Breast epithelium (tissue), 4 donors: Measurements from ENCODE around the gene PAPSS1. TPM values are rescaled to one million over a fixed set of nuclear protein-coding genes. Genes with fewer than 3 reads are reported as not detected.

ENCODE experiments used
- DNase-seq, 2 donors: peaks; one replicate each; pipeline ENCODE4 v3.0.0-alpha.2; 2019; ENCODE audit warnings: low spot score in 2 of 2
- H3K27ac ChIP-seq, 2 donors: fragments of 200-600 bp; sonication (generic) in 1 of 2; one replicate each; pipeline ENCODE4 v1.5.1; 2016 to 2019; ENCODE audit warnings: mild to moderate bottlenecking in 1 of 2
- H3K27me3 ChIP-seq, 2 donors: fragments of 200-600 bp; sonication (generic) in 1 of 2; one replicate each; pipeline versions ENCODE4 v1.5.1 to v1.6.0; 2017 to 2019; ENCODE audit warnings: control low read depth in 1 of 2, mild to moderate bottlenecking in 1 of 2
- H3K36me3 ChIP-seq: fragments of 200-600 bp; one replicate; pipeline ENCODE4 v1.5.1; 2019
- H3K4me1 ChIP-seq, 2 donors: fragments of 200-600 bp; sonication (generic); one replicate each; pipeline ENCODE4 v1.5.1; 2016 to 2019; ENCODE audit warnings: control low read depth in 1 of 2
- H3K4me3 ChIP-seq, 3 donors: fragments of 200-600 bp; sonication (generic); 1 replicate in 2 of 3; 2 replicates in 1 of 3; pipeline ENCODE4 v1.5.1; 2016 to 2019; ENCODE audit warnings: mild to moderate bottlenecking in 3 of 3, moderate library complexity in 2 of 3
- H3K9me3 ChIP-seq, 2 donors: fragments of 200-600 bp; sonication (generic) in 1 of 2; one replicate each; pipeline ENCODE4 v1.5.1; 2016 to 2019; ENCODE audit warnings: control low read depth in 1 of 2
- POLR2A ChIP-seq: fragments of 450-650 bp; IDR thresholded peaks from one replicate; pipeline ENCODE4 v1.6.1; 2016; ENCODE audit warnings: antibody characterized with exemption, mild to moderate bottlenecking, moderate library complexity
- POLR2AphosphoS5 ChIP-seq, 3 donors: sonication (generic); formaldehyde crosslinking; IDR thresholded peaks; one replicate each; pipeline ENCODE4 v1.6.1; 2017; ENCODE audit warnings: antibody characterized with exemption in 3 of 3
- intact Hi-C: fragments of 100-400 bp; cut with DNase I; formaldehyde crosslinking; loops from one replicate; pipeline ENCODE4 v1.15.1; 2023; ENCODE audit warnings: low total_unique reads
- total RNA-seq, 3 donors: library from RNA; depleted of rRNA; stranded (reverse); fragments of >200 nt; gene quantifications; one replicate each; pipeline ENCODE4 v1.1.0, GENCODE V29; 2016
- TF ChIP-seq, protein P1 (sequence below), 3 donors: fragments of 450-650 bp; IDR thresholded peaks; one replicate each; pipeline ENCODE4 v1.5.1; 2016 to 2017; ENCODE audit warnings: antibody characterized with exemption in 3 of 3, mild to moderate bottlenecking in 3 of 3, moderate library complexity in 3 of 3

PAPSS1 gene
- total RNA-seq, 3 donors from 2014 or later: 40.6 to 65.7 (median 44.2) TPM

DNA sequence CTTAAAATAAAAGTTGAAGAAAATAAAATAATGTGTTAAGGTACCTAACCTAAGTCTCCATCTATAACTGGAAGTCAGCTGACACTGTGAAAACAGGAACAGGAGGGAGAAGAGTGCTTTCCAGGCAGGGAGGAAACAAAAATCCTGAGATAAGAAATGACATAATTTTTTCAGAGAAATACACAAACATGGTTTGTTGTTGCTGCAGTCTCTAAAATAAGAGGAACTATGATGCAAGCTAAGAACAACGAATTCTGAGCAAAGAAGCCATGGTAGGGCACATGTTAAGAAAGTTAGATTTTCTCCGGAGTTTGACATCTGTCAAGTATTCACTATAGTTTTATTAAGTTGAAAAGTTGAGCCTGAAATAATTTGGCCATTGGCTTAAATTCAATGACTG lies 26.9 kb downstream of the PAPSS1 start:
- H3K4me1 ChIP-seq: no peaks in the 10 kb centered on the region
- H3K27me3 ChIP-seq: no peaks in the 10 kb centered on the region
- H3K36me3 ChIP-seq: no peaks in the 10 kb centered on the region
- TF ChIP-seq POLR2AphosphoS5 (IDR thresholded peaks at IDR 0.05) (no peak), POLR2A (no peak)
- TF ChIP-seq, protein P1, sequence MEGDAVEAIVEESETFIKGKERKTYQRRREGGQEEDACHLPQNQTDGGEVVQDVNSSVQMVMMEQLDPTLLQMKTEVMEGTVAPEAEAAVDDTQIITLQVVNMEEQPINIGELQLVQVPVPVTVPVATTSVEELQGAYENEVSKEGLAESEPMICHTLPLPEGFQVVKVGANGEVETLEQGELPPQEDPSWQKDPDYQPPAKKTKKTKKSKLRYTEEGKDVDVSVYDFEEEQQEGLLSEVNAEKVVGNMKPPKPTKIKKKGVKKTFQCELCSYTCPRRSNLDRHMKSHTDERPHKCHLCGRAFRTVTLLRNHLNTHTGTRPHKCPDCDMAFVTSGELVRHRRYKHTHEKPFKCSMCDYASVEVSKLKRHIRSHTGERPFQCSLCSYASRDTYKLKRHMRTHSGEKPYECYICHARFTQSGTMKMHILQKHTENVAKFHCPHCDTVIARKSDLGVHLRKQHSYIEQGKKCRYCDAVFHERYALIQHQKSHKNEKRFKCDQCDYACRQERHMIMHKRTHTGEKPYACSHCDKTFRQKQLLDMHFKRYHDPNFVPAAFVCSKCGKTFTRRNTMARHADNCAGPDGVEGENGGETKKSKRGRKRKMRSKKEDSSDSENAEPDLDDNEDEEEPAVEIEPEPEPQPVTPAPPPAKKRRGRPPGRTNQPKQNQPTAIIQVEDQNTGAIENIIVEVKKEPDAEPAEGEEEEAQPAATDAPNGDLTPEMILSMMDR (IDR thresholded peaks at IDR 0.05): no peak
- H3K27ac ChIP-seq: no peak overlapping the region
- intact Hi-C loops: no loop called here
- H3K4me3 ChIP-seq: no peak overlapping the region
- DNase-seq: no peak
- no peaks in the 10 kb centered on the region for H3K9me3 ChIP-seq

DNA sequence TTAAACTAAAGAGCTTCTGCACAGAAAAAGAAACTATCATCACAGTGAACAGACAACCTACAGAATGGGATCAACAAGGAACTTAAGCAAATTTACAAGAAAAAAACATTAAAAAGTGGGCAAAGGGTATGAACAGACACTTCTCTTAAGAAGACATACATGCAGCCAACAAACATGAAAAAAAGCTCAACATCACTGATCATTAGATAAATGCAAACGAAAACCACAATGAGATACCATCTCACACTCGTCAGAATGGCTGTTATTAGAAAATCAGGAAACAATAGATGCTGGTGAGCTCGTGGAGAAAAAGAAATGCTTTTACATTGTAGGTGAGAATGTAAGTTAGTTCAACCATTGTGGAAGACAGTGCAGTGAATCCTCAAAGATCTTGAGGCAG lies 27.8 kb downstream of the PAPSS1 start:
- DNase-seq: no peak
- H3K27me3 ChIP-seq: no peaks in the 10 kb centered on the region
- H3K36me3 ChIP-seq: no peaks in the 10 kb centered on the region
- no peaks in the 10 kb centered on the region for H3K4me1 ChIP-seq
- H3K4me3 ChIP-seq: no peak overlapping the region
- TF ChIP-seq POLR2AphosphoS5 (IDR thresholded peaks at IDR 0.05) (no peak), POLR2A (no peak)
- TF ChIP-seq, protein P1 (IDR thresholded peaks at IDR 0.05): no peak
- H3K27ac ChIP-seq: no peak overlapping the region
- no peaks in the 10 kb centered on the region for H3K9me3 ChIP-seq
- intact Hi-C loops: no loop called here

- no peak for DNase-seq
- intact Hi-C loops: no loop called here
- H3K4me1 ChIP-seq: no peaks in the 10 kb centered on the region
- no peaks in the 10 kb centered on the region for H3K9me3 ChIP-seq
- H3K27ac ChIP-seq: no peak overlapping the region
- H3K36me3 ChIP-seq: no peaks in the 10 kb centered on the region
- no peaks in the 10 kb centered on the region for H3K27me3 ChIP-seq
- H3K4me3 ChIP-seq: no peak overlapping the region
- TF ChIP-seq POLR2AphosphoS5 (IDR thresholded peaks at IDR 0.05): no peak
Measured at GRCh38 chr4:107691378-107691777, 28.7 kb downstream of the PAPSS1 start.

GRCh38 chr4:107689912-107690587 lies 30.0 kb downstream of the PAPSS1 start:
- Histone ChIP-seq H3K36me3 (no peaks in the 10 kb centered on the region), H3K9me3 (no peaks in the 10 kb centered on the region), H3K27ac (peak overlapping the region in 1 of 2 donors; percentile 11), H3K4me1 (no peaks in the 10 kb centered on the region), H3K27me3 (no peaks in the 10 kb centered on the region), H3K4me3 (no peak overlapping the region)
- TF ChIP-seq POLR2AphosphoS5 (IDR thresholded peaks at IDR 0.05) (no peak), POLR2A (no peak)
- TF ChIP-seq, protein P1 (IDR thresholded peaks at IDR 0.05): no peak
- intact Hi-C loops: no loop called here
- DNase-seq: no peak

DNA sequence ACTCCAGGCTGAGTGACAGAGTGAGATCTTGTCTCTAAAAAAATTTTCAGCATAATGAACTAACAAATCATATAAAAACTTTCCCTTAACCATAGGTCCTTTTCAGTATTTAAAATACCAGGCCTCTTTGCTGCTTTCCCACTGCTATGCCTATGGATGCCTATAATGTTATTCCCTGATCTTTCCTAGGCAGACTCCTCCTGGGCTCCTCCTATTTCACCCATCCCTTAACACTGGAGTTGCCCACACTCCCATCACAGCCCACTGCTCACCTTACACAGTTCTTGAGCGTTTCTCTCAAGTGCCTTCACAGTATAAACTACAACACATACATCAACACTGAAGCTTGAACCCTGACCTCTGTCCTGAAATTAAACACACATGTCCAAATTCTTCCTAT lies 31.6 kb downstream of the PAPSS1 start:
- Histone ChIP-seq H3K36me3 (no peaks in the 10 kb centered on the region), H3K27ac (no peak overlapping the region), H3K9me3 (no peaks in the 10 kb centered on the region), H3K4me1 (no peaks in the 10 kb centered on the region), H3K27me3 (no peaks in the 10 kb centered on the region), H3K4me3 (no peak overlapping the region)
- no peak for DNase-seq
- intact Hi-C loops: no loop called here
- no peak for TF ChIP-seq POLR2A
- no peak for TF ChIP-seq POLR2AphosphoS5 (IDR thresholded peaks at IDR 0.05)
- TF ChIP-seq, protein P1 (IDR thresholded peaks at IDR 0.05): no peak
